Uterus (tissue), 4 donors: ENCODE data around the gene CHD2. TPM values are rescaled to one million over a fixed set of nuclear protein-coding genes. Genes with fewer than 3 reads are reported as not detected.

Source experiments
- DNase-seq, 2 donors: peaks; one replicate each; pipeline ENCODE4 v3.0.0-alpha.2; 2019 to 2020
- H3K27ac ChIP-seq, 2 donors: fragments of 200-600 bp; sonication (generic); 1 replicate in 1 of 2; 2 replicates in 1 of 2; pipeline ENCODE4 v1.5.1; 2016 to 2018
- H3K27me3 ChIP-seq, 2 donors: fragments of 200-600 bp; sonication (generic); one replicate each; pipeline ENCODE4 v1.5.1; 2018 to 2019; ENCODE audit warnings: control low read depth in 1 of 2
- H3K36me3 ChIP-seq, 2 donors: fragments of 200-600 bp; sonication (generic); one replicate each; pipeline ENCODE4 v1.5.1; 2019; ENCODE audit warnings: control low read depth in 1 of 2
- H3K4me1 ChIP-seq, 2 donors: fragments of 200-600 bp; sonication (generic); one replicate each; pipeline ENCODE4 v1.5.1; 2018 to 2019; ENCODE audit warnings: control low read depth in 1 of 2
- H3K4me3 ChIP-seq, 2 donors: fragments of 200-600 bp; sonication (generic); 1 replicate in 1 of 2; 2 replicates in 1 of 2; pipeline ENCODE4 v1.5.1; 2018 to 2019; ENCODE audit warnings: mild to moderate bottlenecking in 1 of 2
- H3K9me3 ChIP-seq, 2 donors: fragments of 200-600 bp; sonication (generic); one replicate each; pipeline ENCODE4 v1.5.1; 2019; ENCODE audit warnings: control low read depth in 1 of 2
- POLR2A ChIP-seq, 2 donors: fragments of 450-650 bp; IDR thresholded peaks; one replicate each; pipeline ENCODE4 v1.6.1; 2016; ENCODE audit warnings: antibody characterized with exemption in 2 of 2, mild to moderate bottlenecking in 1 of 2, moderate library complexity in 1 of 2
- intact Hi-C: fragments of 100-400 bp; cut with DNase I; formaldehyde crosslinking; loops from one replicate; pipeline ENCODE4 v1.15.1; 2023; ENCODE audit warnings: low total_unique reads
- total RNA-seq, 4 donors: library from RNA; depleted of rRNA in 3 of 4; stranded (reverse); fragments of >200 nt in 3 of 4; gene quantifications; one replicate each; pipeline versions ENCODE4 v1.1.0 to v1.2.4, GENCODE V29; 2014 to 2023
- TF ChIP-seq, protein P1 (sequence below), 4 experiments: fragments of 200-600 bp in 2 of 4; fragments of 450-650 bp in 2 of 4; sonication (generic) in 2 of 4; IDR thresholded peaks; one replicate each; pipeline ENCODE4 v1.5.1; 2016 to 2019; ENCODE audit warnings: antibody characterized with exemption in 4 of 4, mild to moderate bottlenecking in 2 of 4, moderate library complexity in 1 of 4
- donor health status: DM: yes; HTN: yes; CAD: no.

Gene CHD2
- total RNA-seq, 4 donors from 2014 or later = 71.0 to 166 (median 152) TPM

GRCh38 chr15:93049233-93049632 lies 149.1 kb downstream of the CHD2 start:
- no peak for TF ChIP-seq POLR2A (IDR thresholded peaks at IDR 0.05)
- TF ChIP-seq, protein P1, sequence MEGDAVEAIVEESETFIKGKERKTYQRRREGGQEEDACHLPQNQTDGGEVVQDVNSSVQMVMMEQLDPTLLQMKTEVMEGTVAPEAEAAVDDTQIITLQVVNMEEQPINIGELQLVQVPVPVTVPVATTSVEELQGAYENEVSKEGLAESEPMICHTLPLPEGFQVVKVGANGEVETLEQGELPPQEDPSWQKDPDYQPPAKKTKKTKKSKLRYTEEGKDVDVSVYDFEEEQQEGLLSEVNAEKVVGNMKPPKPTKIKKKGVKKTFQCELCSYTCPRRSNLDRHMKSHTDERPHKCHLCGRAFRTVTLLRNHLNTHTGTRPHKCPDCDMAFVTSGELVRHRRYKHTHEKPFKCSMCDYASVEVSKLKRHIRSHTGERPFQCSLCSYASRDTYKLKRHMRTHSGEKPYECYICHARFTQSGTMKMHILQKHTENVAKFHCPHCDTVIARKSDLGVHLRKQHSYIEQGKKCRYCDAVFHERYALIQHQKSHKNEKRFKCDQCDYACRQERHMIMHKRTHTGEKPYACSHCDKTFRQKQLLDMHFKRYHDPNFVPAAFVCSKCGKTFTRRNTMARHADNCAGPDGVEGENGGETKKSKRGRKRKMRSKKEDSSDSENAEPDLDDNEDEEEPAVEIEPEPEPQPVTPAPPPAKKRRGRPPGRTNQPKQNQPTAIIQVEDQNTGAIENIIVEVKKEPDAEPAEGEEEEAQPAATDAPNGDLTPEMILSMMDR (IDR thresholded peaks at IDR 0.05) = no peak
- H3K4me1 ChIP-seq = no peaks in the 10 kb centered on the region
- intact Hi-C loops = no loop called here
- no peaks in the 10 kb centered on the region for H3K27me3 ChIP-seq
- DNase-seq = no peak
- H3K27ac ChIP-seq = no peak overlapping the region
- H3K4me3 ChIP-seq = no peak overlapping the region
- no peaks in the 10 kb centered on the region for H3K9me3 ChIP-seq
- H3K36me3 ChIP-seq = no peaks in the 10 kb centered on the region

- no peak for DNase-seq
- Histone ChIP-seq H3K9me3 (no peaks in the 10 kb centered on the region), H3K4me1 (no peaks in the 10 kb centered on the region), H3K27me3 (no peaks in the 10 kb centered on the region), H3K27ac (no peak overlapping the region), H3K4me3 (no peak overlapping the region), H3K36me3 (no peaks in the 10 kb centered on the region)
- TF ChIP-seq, protein P1 (IDR thresholded peaks at IDR 0.05) = no peak
- no peak for TF ChIP-seq POLR2A (IDR thresholded peaks at IDR 0.05)
- intact Hi-C loops = no loop called here
Measured at GRCh38 chr15:93049914-93050578, 149.9 kb downstream of the CHD2 start.

- no peaks in the 10 kb centered on the region for H3K9me3 ChIP-seq
- TF ChIP-seq, protein P1 (IDR thresholded peaks at IDR 0.05) = no peak
- no peak for TF ChIP-seq POLR2A (IDR thresholded peaks at IDR 0.05)
- H3K4me1 ChIP-seq = no peaks in the 10 kb centered on the region
- no peaks in the 10 kb centered on the region for H3K27me3 ChIP-seq
- H3K4me3 ChIP-seq = no peak overlapping the region
- intact Hi-C loops = no loop called here
- DNase-seq = no peak
- no peak overlapping the region for H3K27ac ChIP-seq
- no peaks in the 10 kb centered on the region for H3K36me3 ChIP-seq
Measured at GRCh38 chr15:93050648-93051047, 150.5 kb downstream of the CHD2 start.

- Histone ChIP-seq H3K36me3 (no peaks in the 10 kb centered on the region), H3K4me1 (peaks cover 0 to 2% of the 10 kb centered on the region in 2 donors), H3K27ac (no peak overlapping the region), H3K4me3 (no peak overlapping the region), H3K9me3 (no peaks in the 10 kb centered on the region), H3K27me3 (no peaks in the 10 kb centered on the region)
- intact Hi-C loops = no loop called here
- TF ChIP-seq, protein P1 (IDR thresholded peaks at IDR 0.05) = no peak
- no peak for TF ChIP-seq POLR2A (IDR thresholded peaks at IDR 0.05)
- DNase-seq = no peak
Measured at GRCh38 chr15:93051236-93052089, 151.3 kb downstream of the CHD2 start.
